Vagina (tissue), 2 donors: ENCODE measurements around the gene ZNF276. TPM values are rescaled to one million over a fixed set of nuclear protein-coding genes. Genes with fewer than 3 reads are reported as not detected.
"Not testable (repeated sequence)": the region's sequence is repeated elsewhere in the genome, so short reads cannot be mapped to it uniquely, and the experiment has no call there.

Experiments
- DNase-seq, 2 donors: peaks; one replicate each; pipeline ENCODE4 v3.0.0-alpha.2; 2017; ENCODE audit errors: extremely low spot score in 2 of 2
- H3K27ac ChIP-seq: fragments of 200-600 bp; sonication (generic); one replicate; pipeline ENCODE4 v1.5.1; 2019
- H3K27me3 ChIP-seq: fragments of 200-600 bp; sonication (generic); one replicate; pipeline ENCODE4 v1.5.1; 2019
- H3K36me3 ChIP-seq, 2 donors: fragments of 200-600 bp; sonication (generic); one replicate each; pipeline ENCODE4 v1.5.1; 2017 to 2019
- H3K4me1 ChIP-seq: fragments of 200-600 bp; sonication (generic); one replicate; pipeline ENCODE4 v1.5.1; 2019
- H3K4me3 ChIP-seq, 2 donors: fragments of 200-600 bp; sonication (generic); 1 replicate in 1 of 2; 2 replicates in 1 of 2; pipeline ENCODE4 v1.5.1; 2016 to 2019
- H3K9me3 ChIP-seq: fragments of 200-600 bp; sonication (generic); one replicate; pipeline ENCODE4 v1.5.1; 2019
- POLR2A ChIP-seq, 2 donors: fragments of 450-650 bp; IDR thresholded peaks; one replicate each; pipeline ENCODE4 v1.6.1; 2017; ENCODE audit warnings: antibody characterized with exemption in 2 of 2, mild to moderate bottlenecking in 2 of 2, moderate library complexity in 2 of 2
- POLR2AphosphoS5 ChIP-seq, 2 donors: sonication (generic); formaldehyde crosslinking; IDR thresholded peaks; one replicate each; pipeline ENCODE4 v1.9.0; 2017; ENCODE audit warnings: antibody characterized with exemption in 2 of 2, mild to moderate bottlenecking in 2 of 2, low read depth in 1 of 2; ENCODE audit not compliant: insufficient read depth in 1 of 2
- intact Hi-C: fragments of 100-400 bp; cut with DNase I; formaldehyde crosslinking; loops from one replicate; pipeline ENCODE4 v1.15.1; 2023
- total RNA-seq: library from RNA; depleted of rRNA; stranded (reverse); fragments of >200 nt; gene quantifications from one replicate; pipeline ENCODE4 v1.2.3, GENCODE V29; 2016
- TF ChIP-seq, protein P1 (sequence below), 3 experiments: fragments of 450-650 bp in 2 of 3; fragments of 200-600 bp in 1 of 3; sonication (generic) in 1 of 3; IDR thresholded peaks; one replicate each; pipeline ENCODE4 v1.5.1; 2017 to 2019; ENCODE audit warnings: antibody characterized with exemption in 3 of 3, mild to moderate bottlenecking in 2 of 3, moderate library complexity in 2 of 3

Gene ZNF276
- total RNA-seq, 1 donor from 2014 or later = 57.0 TPM

DNA sequence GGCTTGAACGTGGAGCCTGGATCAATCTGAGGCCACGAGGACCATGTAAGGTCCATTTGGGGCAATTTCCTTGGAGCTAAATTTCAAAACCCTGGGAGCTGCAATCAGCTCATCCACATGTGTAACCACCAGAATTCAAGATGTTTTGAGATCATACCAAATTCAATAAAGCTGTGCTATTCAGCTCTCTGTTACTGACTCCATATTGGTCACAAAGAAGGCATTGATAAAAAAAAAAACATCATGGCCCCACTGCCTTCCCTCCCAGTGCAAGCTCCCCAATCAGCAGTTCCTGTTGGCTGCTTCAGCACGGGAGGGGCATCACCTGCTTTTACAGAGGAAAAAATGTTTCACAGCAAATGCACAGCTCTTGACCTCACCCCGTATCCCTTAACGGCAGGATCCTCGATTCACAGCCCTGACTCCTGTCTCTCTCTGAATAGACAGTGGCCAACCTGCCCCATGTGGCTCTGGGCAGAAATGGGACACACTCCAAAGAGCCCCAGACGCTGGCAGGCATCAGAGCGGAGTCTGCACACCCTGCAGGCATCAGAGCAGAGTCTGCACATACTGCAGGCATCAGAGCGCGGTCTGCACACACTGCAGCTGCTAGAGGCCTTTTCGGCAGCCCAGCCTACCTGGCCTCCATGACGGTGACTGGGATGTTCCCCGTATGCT lies 58.0 kb downstream of the ZNF276 start:
- H3K9me3 ChIP-seq = no peaks in the 10 kb centered on the region
- TF ChIP-seq POLR2AphosphoS5 (IDR thresholded peaks at IDR 0.05; ENCODE audit: insufficient read depth in 1 of 2, low read depth in 1 of 2) (no peak), POLR2A (IDR thresholded peaks at IDR 0.05) (no peak)
- TF ChIP-seq, protein P1, sequence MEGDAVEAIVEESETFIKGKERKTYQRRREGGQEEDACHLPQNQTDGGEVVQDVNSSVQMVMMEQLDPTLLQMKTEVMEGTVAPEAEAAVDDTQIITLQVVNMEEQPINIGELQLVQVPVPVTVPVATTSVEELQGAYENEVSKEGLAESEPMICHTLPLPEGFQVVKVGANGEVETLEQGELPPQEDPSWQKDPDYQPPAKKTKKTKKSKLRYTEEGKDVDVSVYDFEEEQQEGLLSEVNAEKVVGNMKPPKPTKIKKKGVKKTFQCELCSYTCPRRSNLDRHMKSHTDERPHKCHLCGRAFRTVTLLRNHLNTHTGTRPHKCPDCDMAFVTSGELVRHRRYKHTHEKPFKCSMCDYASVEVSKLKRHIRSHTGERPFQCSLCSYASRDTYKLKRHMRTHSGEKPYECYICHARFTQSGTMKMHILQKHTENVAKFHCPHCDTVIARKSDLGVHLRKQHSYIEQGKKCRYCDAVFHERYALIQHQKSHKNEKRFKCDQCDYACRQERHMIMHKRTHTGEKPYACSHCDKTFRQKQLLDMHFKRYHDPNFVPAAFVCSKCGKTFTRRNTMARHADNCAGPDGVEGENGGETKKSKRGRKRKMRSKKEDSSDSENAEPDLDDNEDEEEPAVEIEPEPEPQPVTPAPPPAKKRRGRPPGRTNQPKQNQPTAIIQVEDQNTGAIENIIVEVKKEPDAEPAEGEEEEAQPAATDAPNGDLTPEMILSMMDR (IDR thresholded peaks at IDR 0.05) = no peak
- no peak for DNase-seq
- H3K27me3 ChIP-seq = no peaks in the 10 kb centered on the region
- H3K4me1 ChIP-seq = no peaks in the 10 kb centered on the region
- no peak overlapping the region for H3K27ac ChIP-seq
- no peaks in the 10 kb centered on the region for H3K36me3 ChIP-seq
- intact Hi-C loops = no loop called here
- no peak overlapping the region for H3K4me3 ChIP-seq

DNA sequence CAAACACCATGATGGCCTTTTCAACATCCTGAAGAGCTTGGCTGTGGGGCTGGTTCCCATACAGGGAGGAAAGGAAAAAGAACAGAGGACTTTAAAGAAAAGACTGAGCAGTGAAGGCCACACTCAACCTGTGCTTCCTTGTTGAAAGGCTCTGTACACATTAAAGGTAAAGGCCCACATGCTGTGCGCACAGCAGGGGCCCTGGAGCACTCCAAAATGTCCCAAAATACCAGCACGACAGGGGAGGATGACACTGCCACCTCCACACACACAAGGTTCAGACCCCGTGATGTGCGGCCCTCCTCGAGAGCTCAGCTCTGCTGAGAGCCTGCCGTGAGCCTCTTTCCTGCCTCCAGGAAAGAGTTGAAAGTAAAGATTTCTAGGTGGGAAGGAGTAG lies 58.6 kb downstream of the ZNF276 start:
- no peak overlapping the region for H3K27ac ChIP-seq
- intact Hi-C loops = no loop called here
- no peaks in the 10 kb centered on the region for H3K27me3 ChIP-seq
- H3K4me1 ChIP-seq = no peaks in the 10 kb centered on the region
- TF ChIP-seq POLR2A (IDR thresholded peaks at IDR 0.05) (no peak), POLR2AphosphoS5 (IDR thresholded peaks at IDR 0.05; ENCODE audit: insufficient read depth in 1 of 2, low read depth in 1 of 2) (no peak)
- TF ChIP-seq, protein P1 (IDR thresholded peaks at IDR 0.05) = no peak
- H3K9me3 ChIP-seq = no peaks in the 10 kb centered on the region
- no peaks in the 10 kb centered on the region for H3K36me3 ChIP-seq
- H3K4me3 ChIP-seq = no peak overlapping the region
- no peak for DNase-seq

DNA sequence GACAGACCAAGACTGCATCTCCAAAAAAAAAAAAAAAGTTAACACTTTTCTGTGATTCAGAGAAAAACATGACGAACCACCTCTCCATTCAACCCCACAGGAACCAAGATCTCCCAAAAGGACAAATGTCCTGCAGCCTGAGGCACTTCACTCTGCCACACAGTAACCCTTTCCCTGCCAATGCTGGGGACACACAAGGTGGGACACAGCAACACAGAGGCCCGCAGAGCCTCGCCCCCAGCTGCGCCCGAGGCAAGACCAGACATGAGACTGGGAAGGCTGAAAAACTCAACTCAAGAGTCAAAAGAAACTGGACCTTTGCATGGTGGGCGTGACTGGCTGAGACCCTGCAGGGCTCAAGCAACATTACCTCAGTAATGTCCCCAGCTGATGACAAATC lies 61.2 kb downstream of the ZNF276 start:
- Histone ChIP-seq H3K36me3 (no peaks in the 10 kb centered on the region), H3K27ac (no peak overlapping the region), H3K27me3 (no peaks in the 10 kb centered on the region), H3K4me3 (no peak overlapping the region), H3K4me1 (no peaks in the 10 kb centered on the region), H3K9me3 (no peaks in the 10 kb centered on the region)
- DNase-seq = no peak
- no peak for TF ChIP-seq POLR2AphosphoS5 (IDR thresholded peaks at IDR 0.05; ENCODE audit: insufficient read depth in 1 of 2, low read depth in 1 of 2)
- no peak for TF ChIP-seq POLR2A (IDR thresholded peaks at IDR 0.05)
- TF ChIP-seq, protein P1 (IDR thresholded peaks at IDR 0.05) = no peak
- intact Hi-C loops = no loop called here

DNA sequence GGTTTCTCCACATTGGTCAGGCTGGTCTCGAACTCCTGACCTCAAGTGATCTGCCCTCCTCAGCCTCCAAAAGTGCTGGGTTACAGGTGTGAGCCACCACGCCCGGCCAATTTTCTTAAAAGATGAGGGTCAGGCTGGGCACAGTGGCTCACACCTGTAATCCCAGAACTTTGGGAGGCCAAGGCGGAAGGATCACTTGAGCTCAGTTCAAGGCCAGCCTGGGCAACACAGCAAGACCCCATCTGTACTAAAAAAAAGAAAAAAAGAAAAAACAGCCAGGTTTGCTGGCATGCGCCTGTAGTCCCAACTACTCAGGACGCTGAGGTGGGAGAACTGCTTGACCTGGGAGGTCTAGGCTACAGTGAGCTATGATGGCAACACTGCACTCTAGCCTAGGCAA lies 62.6 kb downstream of the ZNF276 start:
- H3K9me3 ChIP-seq, H3K4me1 ChIP-seq, H3K27me3 ChIP-seq, H3K4me3 ChIP-seq, H3K36me3 ChIP-seq, DNase-seq, H3K27ac ChIP-seq, intact Hi-C loops: not testable (repeated sequence)

DNA sequence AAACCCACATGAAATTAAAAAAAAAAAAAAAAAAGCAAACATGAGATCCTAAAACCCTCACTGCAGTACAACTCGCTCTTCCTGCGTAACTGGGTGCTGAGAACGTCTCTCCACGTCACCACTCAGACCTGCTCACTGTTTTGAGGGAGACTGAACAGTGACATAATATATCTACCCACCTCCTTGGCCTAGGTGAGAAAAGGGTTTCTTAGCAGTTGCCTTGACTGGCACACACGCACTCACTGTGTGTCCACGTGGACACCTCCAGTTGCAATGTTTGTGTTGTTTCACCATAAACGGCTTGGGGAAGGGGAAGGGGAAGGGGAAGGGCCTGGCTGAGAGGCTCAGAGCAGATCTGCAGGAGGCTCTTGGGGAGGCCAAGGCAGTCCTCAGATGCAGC lies 63.1 kb downstream of the ZNF276 start:
- intact Hi-C loops = no loop called here
- H3K27ac ChIP-seq = no peak overlapping the region
- no peak overlapping the region for H3K4me3 ChIP-seq

More for the DNA sequence above, 63.1 kb downstream of the ZNF276 start:
- TF ChIP-seq POLR2AphosphoS5 (IDR thresholded peaks at IDR 0.05; ENCODE audit: insufficient read depth in 1 of 2, low read depth in 1 of 2) (no peak), POLR2A (IDR thresholded peaks at IDR 0.05) (no peak)
- TF ChIP-seq, protein P1 (IDR thresholded peaks at IDR 0.05) = no peak
- H3K4me1 ChIP-seq = no peaks in the 10 kb centered on the region
- no peaks in the 10 kb centered on the region for H3K9me3 ChIP-seq
- no peaks in the 10 kb centered on the region for H3K27me3 ChIP-seq
- H3K36me3 ChIP-seq = no peaks in the 10 kb centered on the region
- no peak for DNase-seq
